ENCODE results near the gene ADGRA1.

DNA sequence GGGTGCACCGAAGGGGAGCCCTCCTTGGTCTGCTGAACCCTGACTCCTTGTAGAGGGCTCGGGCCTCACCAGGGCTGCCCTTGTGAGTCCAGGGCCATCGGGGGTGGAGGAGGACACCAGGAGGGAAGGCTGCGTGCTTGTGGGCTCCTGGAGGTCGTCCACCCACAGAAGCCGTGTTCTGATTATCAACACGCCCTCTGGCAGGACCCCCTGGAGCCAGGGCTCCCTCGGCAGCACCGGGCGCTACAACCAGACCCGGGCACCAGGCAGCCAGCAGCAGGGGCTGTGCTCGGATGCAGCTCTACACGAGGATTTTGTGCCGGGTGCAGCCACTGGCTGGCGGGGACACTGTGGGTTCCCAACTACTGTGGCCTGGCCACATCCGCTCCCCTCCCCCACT, 6.1 kb upstream of the ADGRA1 start:
- TF ChIP-seq CTCF (IDR thresholded peaks at IDR 0.05) (no peak), POLR2AphosphoS5 (IDR thresholded peaks at IDR 0.05) (no peak), POLR2A (IDR thresholded peaks at IDR 0.05) (no peak)
